H9 (cell line): ENCODE results near the gene KRT3. TPM values are rescaled to one million over a fixed set of nuclear protein-coding genes. Genes with fewer than 3 reads are reported as not detected.

ENCODE experiments used
- DNase-seq: peaks from one replicate; pipeline ENCODE4 v3.0.0-alpha.2; 2017
- H2AFZ ChIP-seq: one replicate; pipeline ENCODE4 v1.6.1; 2013; ENCODE audit warnings: mild to moderate bottlenecking, low read length, control low read depth, moderate library complexity
- H2AK5ac ChIP-seq: 2 replicates; pipeline ENCODE4 v1.6.1; 2013; ENCODE audit warnings: low read length, control low read depth, mixed read lengths; ENCODE audit not compliant: insufficient read length
- H2BK120ac ChIP-seq: one replicate; pipeline ENCODE4 v1.6.1; 2013; ENCODE audit warnings: low read depth, mild to moderate bottlenecking, low read length, control low read depth, inconsistent platforms; ENCODE audit not compliant: poor library complexity, severe bottlenecking
- H2BK12ac ChIP-seq: 2 replicates; pipeline ENCODE4 v1.6.1; 2013; ENCODE audit warnings: low read length, control low read depth, mixed read lengths, low read depth; ENCODE audit not compliant: insufficient read length
- H2BK15ac ChIP-seq: 2 replicates; pipeline ENCODE4 v1.6.1; 2013; ENCODE audit warnings: low read depth, low read length, control low read depth
- H2BK20ac ChIP-seq: one replicate; pipeline ENCODE4 v1.6.1; 2013; ENCODE audit warnings: low read depth, mild to moderate bottlenecking, low read length, control low read depth, inconsistent platforms; ENCODE audit not compliant: poor library complexity, severe bottlenecking
- H2BK5ac ChIP-seq: 2 replicates; pipeline ENCODE4 v1.6.1; 2013; ENCODE audit warnings: low read length, control low read depth, mixed read lengths; ENCODE audit not compliant: insufficient read length
- H3K14ac ChIP-seq: 2 replicates; pipeline ENCODE4 v1.6.1; 2013; ENCODE audit warnings: low read length, control low read depth; ENCODE audit not compliant: insufficient read depth
- H3K18ac ChIP-seq: 2 replicates; pipeline ENCODE4 v1.6.1; 2013; ENCODE audit warnings: low read depth, mild to moderate bottlenecking, mixed read lengths, low read length, control low read depth; ENCODE audit not compliant: insufficient read length
- H3K23ac ChIP-seq: 2 replicates; pipeline ENCODE4 v1.6.1; 2013; ENCODE audit warnings: low read length, control low read depth, mixed read lengths, low read depth; ENCODE audit not compliant: insufficient read length
- H3K23me2 ChIP-seq: 2 replicates; pipeline ENCODE4 v1.6.1; 2013; ENCODE audit warnings: low read depth, mild to moderate bottlenecking, mixed read lengths, low read length, control low read depth; ENCODE audit not compliant: insufficient read length, poor library complexity, severe bottlenecking
- H3K27ac ChIP-seq: 2 replicates; pipeline ENCODE4 v1.5.1; 2013; ENCODE audit warnings: low read length, control low read depth, mixed read lengths, low read depth; ENCODE audit not compliant: insufficient read length
- H3K27me3 ChIP-seq: 2 replicates; pipeline ENCODE4 v1.6.1; 2013; ENCODE audit warnings: low read length, control low read depth, inconsistent platforms; ENCODE audit not compliant: insufficient read depth
- H3K4ac ChIP-seq: 2 replicates; pipeline ENCODE4 v1.6.1; 2013; ENCODE audit warnings: low read depth, mild to moderate bottlenecking, control low read depth, inconsistent platforms, low read length, moderate library complexity
- H3K4me1 ChIP-seq: 2 replicates; pipeline ENCODE4 v1.6.1; 2013; ENCODE audit warnings: low read length, control low read depth, inconsistent platforms; ENCODE audit not compliant: insufficient read depth
- H3K4me2 ChIP-seq: 2 replicates; pipeline ENCODE4 v1.6.1; 2013; ENCODE audit warnings: low read length, control low read depth, mixed read lengths; ENCODE audit not compliant: insufficient read length, insufficient read depth
- H3K56ac ChIP-seq: 2 replicates; pipeline ENCODE4 v1.6.1; 2013; ENCODE audit warnings: low read depth, mild to moderate bottlenecking, mixed read lengths, low read length, control low read depth; ENCODE audit not compliant: insufficient read length
- H3K79me1 ChIP-seq: 2 replicates; pipeline ENCODE4 v1.6.1; 2013; ENCODE audit warnings: low read depth, mild to moderate bottlenecking, moderate library complexity, low read length, control low read depth, inconsistent platforms; ENCODE audit not compliant: insufficient read depth, poor library complexity, severe bottlenecking
- H3K79me2 ChIP-seq: 2 replicates; pipeline ENCODE4 v1.6.1; 2013; ENCODE audit warnings: low read length, control low read depth, inconsistent platforms; ENCODE audit not compliant: insufficient read depth
- H3K9ac ChIP-seq: 2 replicates; pipeline ENCODE4 v1.6.1; 2013; ENCODE audit warnings: low read length, control low read depth, mixed read lengths; ENCODE audit not compliant: insufficient read length; ENCODE audit errors: extremely low read depth
- H3K9me3 ChIP-seq: one replicate; pipeline ENCODE4 v1.6.1; 2013; ENCODE audit warnings: low read depth, low read length, inconsistent platforms; ENCODE audit not compliant: control insufficient read depth
- H3T11ph ChIP-seq: one replicate; pipeline ENCODE4 v1.6.1; 2013; ENCODE audit warnings: mild to moderate bottlenecking, low read length, control low read depth, inconsistent platforms
- H4K20me1 ChIP-seq: one replicate; pipeline ENCODE4 v1.6.1; 2013; ENCODE audit not compliant: control insufficient read depth, insufficient read length, insufficient read depth
- H4K5ac ChIP-seq: 2 replicates; pipeline ENCODE4 v1.6.1; 2013; ENCODE audit warnings: low read depth, mild to moderate bottlenecking, mixed read lengths, low read length, control low read depth; ENCODE audit not compliant: insufficient read length
- H4K8ac ChIP-seq: replicated peaks from 2 replicates; pipeline ENCODE4 v1.6.1; 2013; ENCODE audit warnings: low read length, control low read depth, mixed read lengths, low read depth; ENCODE audit not compliant: insufficient read length
- H4K91ac ChIP-seq: 2 replicates; pipeline ENCODE4 v1.6.1; 2013; ENCODE audit warnings: low read depth, mild to moderate bottlenecking, moderate library complexity, mixed read lengths, low read length, control low read depth; ENCODE audit not compliant: insufficient read length
- H3K27ac Mint-ChIP-seq, 3 experiments: 2 replicates in 2 of 3; 3 replicates in 1 of 3; pipeline ENCODE4 v1.8.0; 2020 to 2021; ENCODE audit warnings: mixed read lengths in 3 of 3, mild to moderate bottlenecking in 1 of 3, moderate library complexity in 1 of 3
- H3K27me3 Mint-ChIP-seq: 2 replicates; pipeline ENCODE4 v1.8.0; 2021; ENCODE audit warnings: low read depth, mild to moderate bottlenecking, moderate library complexity, mixed read lengths
- H3K36me3 Mint-ChIP-seq, 3 experiments: 2 replicates in 2 of 3; 3 replicates in 1 of 3; pipeline ENCODE4 v1.8.0; 2020 to 2021; ENCODE audit warnings: low read depth in 3 of 3, mixed read lengths in 3 of 3; ENCODE audit not compliant: insufficient read depth in 1 of 3
- H3K4me1 Mint-ChIP-seq, 2 experiments: 2 replicates each; pipeline ENCODE4 v1.8.0; 2020; ENCODE audit warnings: mixed read lengths in 2 of 2
- H3K4me3 Mint-ChIP-seq, 2 experiments: 2 replicates in 1 of 2; 3 replicates in 1 of 2; pipeline ENCODE4 v1.8.0; 2020 to 2021; ENCODE audit warnings: mild to moderate bottlenecking in 2 of 2, mixed read lengths in 2 of 2, moderate library complexity in 1 of 2
- H3K9me3 Mint-ChIP-seq, 2 experiments: 2 replicates in 1 of 2; 3 replicates in 1 of 2; pipeline ENCODE4 v1.8.0; 2020; ENCODE audit warnings: mild to moderate bottlenecking in 2 of 2, mixed read lengths in 2 of 2, moderate library complexity in 1 of 2
- total RNA-seq: library from RNA; stranded (reverse); gene quantifications from 2 replicates; pipeline ENCODE4 v1.2.1, GENCODE V29; 2021
- TF ChIP-seq, protein P1 (sequence below): fragments of 200-600 bp; sonication (generic); conservative IDR thresholded peaks from 3 replicates; pipeline ENCODE4 v1.8.0; 2021; ENCODE audit warnings: antibody characterized with exemption, mild to moderate bottlenecking

The KRT3 gene
- total RNA-seq, 1 experiment from 2014 or later, result not detected

DNA sequence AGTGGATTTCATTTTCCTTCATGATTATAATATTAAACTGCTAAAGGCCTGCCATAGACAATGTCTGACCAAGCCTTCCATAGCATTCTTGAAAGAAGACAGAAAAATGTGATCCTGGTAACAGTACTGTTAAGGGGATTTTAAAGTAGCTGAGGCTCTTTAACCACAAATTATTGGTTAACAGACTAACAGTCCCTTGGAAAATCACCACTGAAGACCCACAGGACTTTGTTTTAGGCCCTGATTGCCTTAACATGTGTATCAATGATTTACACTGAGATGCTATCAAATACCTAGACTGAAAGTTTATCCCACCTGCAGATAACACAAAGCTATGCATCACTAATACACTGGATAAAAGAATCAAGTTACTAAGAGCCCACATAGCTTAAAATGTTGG lies 32.2 kb upstream of the KRT3 start:
- Histone ChIP-seq H3K23ac (no peak overlapping the region), H2BK15ac (no peak overlapping the region), H3K18ac (no peak overlapping the region), H3K27me3 (no peaks in the 10 kb centered on the region), H3K79me2 (no peaks in the 10 kb centered on the region), H3K14ac (no peak overlapping the region), H2BK120ac (no peak overlapping the region), H2BK5ac (no peak overlapping the region), H3K4me1 (peaks cover 5% of the 10 kb centered on the region; the same call in 1 of the 2 replicates), H2AK5ac (no peak overlapping the region), H3K4ac (no peak overlapping the region), H4K8ac (no peak overlapping the region), H3K79me1 (no peaks in the 10 kb centered on the region), H3K56ac (no peak overlapping the region), H4K20me1 (no peaks in the 10 kb centered on the region), H2BK20ac (no peak overlapping the region), H4K91ac (no peak overlapping the region), H3T11ph (no peak overlapping the region), H2AFZ (no peak overlapping the region), H2BK12ac (no peak overlapping the region), H3K9me3 (no peaks in the 10 kb centered on the region), H3K4me2 (no peak overlapping the region), H3K27ac (no peak overlapping the region), H3K23me2 (no peaks in the 10 kb centered on the region), H4K5ac (no peak overlapping the region), H3K9ac (no peak overlapping the region)
- peaks cover 5 to 7% of the 10 kb centered on the region in 2 experiments; a peak in 3 of 4 replicates for H3K4me1 Mint-ChIP-seq
- no peak for DNase-seq
- no peak overlapping the region for H3K4me3 Mint-ChIP-seq
- H3K9me3 Mint-ChIP-seq, result no peaks in the 10 kb centered on the region
- H3K27ac Mint-ChIP-seq, result no peak overlapping the region
- peaks cover 2% of the 10 kb centered on the region for H3K27me3 Mint-ChIP-seq
- no peaks in the 10 kb centered on the region for H3K36me3 Mint-ChIP-seq
- TF ChIP-seq, protein P1, sequence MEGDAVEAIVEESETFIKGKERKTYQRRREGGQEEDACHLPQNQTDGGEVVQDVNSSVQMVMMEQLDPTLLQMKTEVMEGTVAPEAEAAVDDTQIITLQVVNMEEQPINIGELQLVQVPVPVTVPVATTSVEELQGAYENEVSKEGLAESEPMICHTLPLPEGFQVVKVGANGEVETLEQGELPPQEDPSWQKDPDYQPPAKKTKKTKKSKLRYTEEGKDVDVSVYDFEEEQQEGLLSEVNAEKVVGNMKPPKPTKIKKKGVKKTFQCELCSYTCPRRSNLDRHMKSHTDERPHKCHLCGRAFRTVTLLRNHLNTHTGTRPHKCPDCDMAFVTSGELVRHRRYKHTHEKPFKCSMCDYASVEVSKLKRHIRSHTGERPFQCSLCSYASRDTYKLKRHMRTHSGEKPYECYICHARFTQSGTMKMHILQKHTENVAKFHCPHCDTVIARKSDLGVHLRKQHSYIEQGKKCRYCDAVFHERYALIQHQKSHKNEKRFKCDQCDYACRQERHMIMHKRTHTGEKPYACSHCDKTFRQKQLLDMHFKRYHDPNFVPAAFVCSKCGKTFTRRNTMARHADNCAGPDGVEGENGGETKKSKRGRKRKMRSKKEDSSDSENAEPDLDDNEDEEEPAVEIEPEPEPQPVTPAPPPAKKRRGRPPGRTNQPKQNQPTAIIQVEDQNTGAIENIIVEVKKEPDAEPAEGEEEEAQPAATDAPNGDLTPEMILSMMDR, result no peak
